ENCODE results near the gene LCP1. TPM values are rescaled to one million over a fixed set of nuclear protein-coding genes. Genes with fewer than 3 reads are reported as not detected.

LCP1 gene
- total RNA-seq, 4 donors from 2014 or later, result 55.9 to 517 (median 110) TPM

- TF ChIP-seq, protein P1, sequence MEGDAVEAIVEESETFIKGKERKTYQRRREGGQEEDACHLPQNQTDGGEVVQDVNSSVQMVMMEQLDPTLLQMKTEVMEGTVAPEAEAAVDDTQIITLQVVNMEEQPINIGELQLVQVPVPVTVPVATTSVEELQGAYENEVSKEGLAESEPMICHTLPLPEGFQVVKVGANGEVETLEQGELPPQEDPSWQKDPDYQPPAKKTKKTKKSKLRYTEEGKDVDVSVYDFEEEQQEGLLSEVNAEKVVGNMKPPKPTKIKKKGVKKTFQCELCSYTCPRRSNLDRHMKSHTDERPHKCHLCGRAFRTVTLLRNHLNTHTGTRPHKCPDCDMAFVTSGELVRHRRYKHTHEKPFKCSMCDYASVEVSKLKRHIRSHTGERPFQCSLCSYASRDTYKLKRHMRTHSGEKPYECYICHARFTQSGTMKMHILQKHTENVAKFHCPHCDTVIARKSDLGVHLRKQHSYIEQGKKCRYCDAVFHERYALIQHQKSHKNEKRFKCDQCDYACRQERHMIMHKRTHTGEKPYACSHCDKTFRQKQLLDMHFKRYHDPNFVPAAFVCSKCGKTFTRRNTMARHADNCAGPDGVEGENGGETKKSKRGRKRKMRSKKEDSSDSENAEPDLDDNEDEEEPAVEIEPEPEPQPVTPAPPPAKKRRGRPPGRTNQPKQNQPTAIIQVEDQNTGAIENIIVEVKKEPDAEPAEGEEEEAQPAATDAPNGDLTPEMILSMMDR (IDR thresholded peaks at IDR 0.05; ENCODE audit: low read depth), result no peak
Observed at GRCh38 chr13:46094478-46094877, 87.5 kb downstream of the LCP1 start.

DNA sequence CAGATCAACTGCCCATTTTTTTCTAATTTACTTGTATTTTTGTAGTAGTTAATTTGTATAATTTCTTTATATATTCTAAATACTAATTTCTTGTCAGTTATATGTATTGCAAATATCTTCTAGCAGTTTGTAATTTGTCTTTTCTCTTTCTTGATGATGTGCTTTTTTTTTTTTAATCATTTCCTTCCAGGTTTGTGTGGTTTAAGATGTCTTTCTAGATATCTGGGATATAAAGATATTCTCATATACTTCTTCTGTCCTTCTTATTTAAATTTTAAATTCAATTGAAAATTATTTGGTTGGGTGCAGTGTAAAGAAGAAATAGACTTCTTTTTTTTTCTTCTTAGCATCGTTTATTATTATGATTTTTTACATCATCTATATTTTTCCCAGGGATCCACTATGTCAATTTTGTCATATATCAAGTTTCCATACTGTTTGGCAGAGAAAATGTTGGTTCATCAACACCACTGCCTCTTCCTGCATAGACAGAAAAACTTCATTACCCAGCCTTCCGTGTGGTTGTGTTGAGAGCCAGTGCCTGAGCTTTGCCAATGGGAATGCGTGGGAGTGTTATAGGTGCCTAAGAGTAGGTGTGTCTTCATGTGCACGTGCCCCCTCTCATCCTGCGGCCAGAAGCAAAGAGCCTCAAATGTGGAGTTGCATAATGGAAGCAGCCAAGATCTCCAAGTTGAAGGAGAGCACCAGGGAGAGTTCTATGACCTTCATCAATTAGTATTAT, 93.0 kb downstream of the LCP1 start:
- TF ChIP-seq, protein P1 (IDR thresholded peaks at IDR 0.05; ENCODE audit: low read depth), result no peak

GRCh38 chr13:46087481-46087880, 94.5 kb downstream of the LCP1 start:
- TF ChIP-seq, protein P1 (IDR thresholded peaks at IDR 0.05; ENCODE audit: low read depth), result no peak

GRCh38 chr13:46086985-46087384, 95.0 kb downstream of the LCP1 start:
- TF ChIP-seq, protein P1 (IDR thresholded peaks at IDR 0.05; ENCODE audit: low read depth), result no peak

DNA sequence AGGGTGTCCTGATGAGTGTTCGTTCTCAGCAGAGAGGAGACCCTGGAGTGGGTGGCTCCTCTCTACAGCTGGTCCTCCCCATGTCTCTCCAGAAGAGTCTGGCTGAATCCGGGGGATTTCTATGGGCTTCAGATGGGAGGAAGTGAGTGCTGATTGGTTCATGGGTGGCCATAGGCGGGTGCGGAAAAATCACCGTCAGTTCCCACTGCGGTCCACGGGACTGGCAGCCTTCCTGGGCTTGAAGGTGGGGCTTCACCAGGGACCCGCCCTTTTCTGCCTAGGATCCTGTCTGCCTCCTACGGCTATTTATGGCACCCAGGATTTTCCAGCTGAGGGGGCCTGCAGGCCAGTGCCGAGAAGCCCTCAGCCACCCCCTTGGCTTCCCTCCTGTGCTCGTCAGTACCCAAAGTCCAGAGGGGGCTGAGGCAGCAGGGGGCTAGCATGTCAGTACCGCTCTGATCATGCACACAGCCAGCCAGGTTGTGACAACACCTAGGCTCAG, 95.5 kb downstream of the LCP1 start:
- TF ChIP-seq, protein P1 (IDR thresholded peaks at IDR 0.05; ENCODE audit: low read depth), result no peak

DNA sequence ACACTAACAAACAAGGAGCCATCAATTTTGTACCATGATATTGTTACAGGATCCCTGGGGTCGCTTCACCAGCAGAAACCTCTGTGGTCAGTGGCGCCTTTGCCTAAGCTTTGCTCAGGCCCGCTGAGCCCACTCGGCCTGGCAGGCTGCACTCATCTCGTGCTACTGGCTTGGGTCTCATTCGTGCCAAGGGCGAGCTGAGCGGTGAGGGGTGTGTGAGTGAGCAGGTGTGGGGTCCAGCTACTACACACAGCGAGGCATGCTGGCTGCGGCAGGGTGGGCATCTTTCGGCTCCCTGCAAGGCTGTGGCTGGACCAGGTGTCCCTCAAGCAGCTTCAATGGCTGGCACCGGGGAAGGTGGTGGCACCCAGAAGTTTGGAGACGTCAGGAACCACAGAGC, 96.2 kb downstream of the LCP1 start:
- TF ChIP-seq, protein P1 (IDR thresholded peaks at IDR 0.05; ENCODE audit: low read depth), result no peak

DNA sequence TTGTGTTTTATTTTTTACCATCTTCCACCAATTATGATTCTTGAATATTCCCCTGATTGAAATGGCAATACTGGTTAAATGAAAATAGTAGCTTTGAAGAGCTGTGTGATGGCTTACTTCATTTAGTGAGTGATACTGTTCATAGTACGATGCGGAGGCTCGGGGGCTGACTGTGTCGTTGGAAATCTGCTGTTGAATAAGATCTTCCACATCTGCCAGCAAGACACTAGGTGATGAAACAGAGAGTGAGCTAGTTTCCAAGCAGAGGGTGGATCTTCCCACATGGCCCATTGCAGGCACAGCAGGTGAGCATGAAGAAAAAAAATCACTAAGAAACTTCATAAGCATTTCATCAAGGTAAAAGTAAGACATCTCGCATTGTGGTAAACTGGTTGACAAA, 99.7 kb downstream of the LCP1 start:
- TF ChIP-seq, protein P1 (IDR thresholded peaks at IDR 0.05; ENCODE audit: low read depth), result no peak

Measured in subcutaneous adipose tissue (tissue), 4 donors.